NCI-H69 (cell line): Measurements from ENCODE around the gene CGNL1.

Experiments used
- DNase-seq: peaks from one replicate; lab custom pipeline; 2025; lab: John Stamatoyannopoulos, UW

CGNL1 gene

GRCh38 chr15:57422113-57422754 is 45.9 kb downstream of the CGNL1 start:
- DNase-seq, result no peak

GRCh38 chr15:57423599-57424140 is 47.4 kb downstream of the CGNL1 start:
- no peak for DNase-seq

GRCh38 chr15:57424628-57425405 is 48.5 kb downstream of the CGNL1 start:
- no peak for DNase-seq

- DNase-seq, result no peak
Observed at GRCh38 chr15:57425842-57426241, 49.5 kb downstream of the CGNL1 start.

- DNase-seq, result no peak
Observed at GRCh38 chr15:57427367-57427821, 51.1 kb downstream of the CGNL1 start.

GRCh38 chr15:57432141-57432741 is 55.9 kb downstream of the CGNL1 start:
- DNase-seq, result peak; percentile 90

- no peak for DNase-seq
Observed at GRCh38 chr15:57436166-57436565, 59.9 kb downstream of the CGNL1 start.

GRCh38 chr15:57436961-57437360 is 60.7 kb downstream of the CGNL1 start:
- DNase-seq, result no peak

- no peak for DNase-seq
Observed at GRCh38 chr15:57437564-57437963, 61.3 kb downstream of the CGNL1 start.

- no peak for DNase-seq
Observed at GRCh38 chr15:57438166-57438565, 61.9 kb downstream of the CGNL1 start.

- no peak for DNase-seq
Observed at GRCh38 chr15:57439128-57440027, 63.1 kb downstream of the CGNL1 start.

- no peak for DNase-seq
Observed at GRCh38 chr15:57440167-57440566, 63.9 kb downstream of the CGNL1 start.

- no peak for DNase-seq
Observed at GRCh38 chr15:57440799-57441198, 64.5 kb downstream of the CGNL1 start.

GRCh38 chr15:57442335-57442734 is 66.0 kb downstream of the CGNL1 start:
- no peak for DNase-seq

- no peak for DNase-seq
Observed at GRCh38 chr15:57443486-57443885, 67.2 kb downstream of the CGNL1 start.

- peak; percentile 45 for DNase-seq
Observed at GRCh38 chr15:57444877-57445513, 68.7 kb downstream of the CGNL1 start.

GRCh38 chr15:57445872-57446271 is 69.6 kb downstream of the CGNL1 start:
- DNase-seq, result peak; percentile 19

- no peak for DNase-seq
Observed at GRCh38 chr15:57446393-57446792, 70.1 kb downstream of the CGNL1 start.

- DNase-seq, result no peak
Observed at GRCh38 chr15:57451555-57451954, 75.2 kb downstream of the CGNL1 start.

- no peak for DNase-seq
Observed at GRCh38 chr15:57452090-57452754, 75.9 kb downstream of the CGNL1 start.

GRCh38 chr15:57455929-57456328 is 79.6 kb downstream of the CGNL1 start:
- no peak for DNase-seq
